Measurements from ENCODE around the gene SMOC1. TPM values are rescaled to one million over a fixed set of nuclear protein-coding genes. Genes with fewer than 3 reads are reported as not detected.

The SMOC1 gene
- polyA plus RNA-seq, 1 experiment, result not detected

DNA sequence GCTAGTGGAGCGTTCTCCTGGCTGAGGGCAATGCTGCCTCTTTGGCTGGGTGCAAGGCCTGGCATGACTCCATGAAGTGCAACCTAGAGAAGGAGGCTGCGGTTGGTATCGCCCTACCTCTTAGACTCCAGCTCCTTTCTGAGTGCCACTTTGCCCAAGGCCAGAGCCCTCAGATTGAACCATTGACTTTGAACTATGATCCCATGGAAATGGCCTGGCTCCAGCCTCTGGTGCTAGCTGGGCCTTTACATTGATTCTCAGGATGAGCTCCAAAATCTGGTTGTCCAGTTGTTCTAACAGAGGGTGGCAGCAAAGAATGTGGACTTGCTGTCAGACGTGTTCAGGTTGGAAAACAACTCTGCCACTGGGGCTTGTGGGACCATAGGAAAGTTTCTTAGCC, 16.1 kb upstream of the SMOC1 start:
- ChIA-PET POLR2A (no interaction called here), CTCF (interaction anchor here (1.2 kb wide), 1 partner anchor 14 kb away, joined by 3 read pairs; no protein-coding TSS in a partner anchor)
- H3K4me3 ChIP-seq (ENCODE audit: low read depth, low read length), result no peak overlapping the region
- no peak for DNase-seq (ENCODE audit: low read depth)
- TF ChIP-seq, protein P1, sequence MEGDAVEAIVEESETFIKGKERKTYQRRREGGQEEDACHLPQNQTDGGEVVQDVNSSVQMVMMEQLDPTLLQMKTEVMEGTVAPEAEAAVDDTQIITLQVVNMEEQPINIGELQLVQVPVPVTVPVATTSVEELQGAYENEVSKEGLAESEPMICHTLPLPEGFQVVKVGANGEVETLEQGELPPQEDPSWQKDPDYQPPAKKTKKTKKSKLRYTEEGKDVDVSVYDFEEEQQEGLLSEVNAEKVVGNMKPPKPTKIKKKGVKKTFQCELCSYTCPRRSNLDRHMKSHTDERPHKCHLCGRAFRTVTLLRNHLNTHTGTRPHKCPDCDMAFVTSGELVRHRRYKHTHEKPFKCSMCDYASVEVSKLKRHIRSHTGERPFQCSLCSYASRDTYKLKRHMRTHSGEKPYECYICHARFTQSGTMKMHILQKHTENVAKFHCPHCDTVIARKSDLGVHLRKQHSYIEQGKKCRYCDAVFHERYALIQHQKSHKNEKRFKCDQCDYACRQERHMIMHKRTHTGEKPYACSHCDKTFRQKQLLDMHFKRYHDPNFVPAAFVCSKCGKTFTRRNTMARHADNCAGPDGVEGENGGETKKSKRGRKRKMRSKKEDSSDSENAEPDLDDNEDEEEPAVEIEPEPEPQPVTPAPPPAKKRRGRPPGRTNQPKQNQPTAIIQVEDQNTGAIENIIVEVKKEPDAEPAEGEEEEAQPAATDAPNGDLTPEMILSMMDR (IDR thresholded peaks at IDR 0.05; ENCODE audit: insufficient read depth, low read depth, low read length), result no peak
- H3K27me3 ChIP-seq (ENCODE audit: control insufficient read depth, insufficient read depth, low read length), result peaks cover 6% of the 10 kb centered on the region
- no peaks in the 10 kb centered on the region for H3K36me3 ChIP-seq (ENCODE audit: control insufficient read depth, insufficient read depth, low read length)

DNA sequence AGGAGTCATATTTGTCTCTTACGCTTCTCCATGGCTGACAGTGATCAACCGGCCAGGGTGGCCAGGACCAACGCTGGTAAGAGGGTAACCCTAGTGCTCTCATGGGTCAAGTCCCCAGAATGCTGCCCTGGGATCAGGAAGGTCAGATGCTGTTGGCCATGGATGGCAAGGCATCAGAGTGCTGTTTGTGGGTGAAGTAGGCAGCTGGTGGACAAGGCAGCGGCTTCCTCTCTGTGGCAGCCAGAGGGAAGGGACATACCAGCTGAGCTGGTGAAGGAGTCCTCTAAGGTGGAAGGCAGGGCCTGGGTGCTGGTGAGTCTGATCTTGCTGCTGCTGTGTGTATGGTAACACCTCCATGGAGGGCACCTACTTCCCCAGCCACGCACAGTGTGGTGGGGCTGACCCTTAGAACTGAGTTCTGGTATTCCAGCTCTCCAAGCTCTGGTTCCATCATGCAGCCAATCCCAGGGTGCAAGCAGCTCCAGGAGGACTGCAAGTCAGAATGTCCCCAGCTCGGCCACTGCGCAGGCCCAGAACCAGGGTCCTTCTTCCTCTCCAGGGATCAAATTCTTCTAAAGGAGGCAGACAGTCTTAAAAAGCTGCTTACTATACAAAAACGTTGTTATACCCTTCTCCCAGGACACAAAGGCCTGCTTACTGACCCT, 13.4 kb upstream of the SMOC1 start:
- CTCF ChIA-PET, result interaction anchor here (0.7 kb wide), 1 partner anchor 12 kb away, joined by 4 read pairs; no protein-coding TSS in a partner anchor
- H3K27me3 ChIP-seq (ENCODE audit: control insufficient read depth, insufficient read depth, low read length), result 0 out of 2 replicates have a peak, but pooled peaks cover 1% of the 10 kb centered on the region
- H3K4me3 ChIP-seq (ENCODE audit: low read depth, low read length), result no peak overlapping the region
- TF ChIP-seq, protein P1 (IDR thresholded peaks at IDR 0.05; ENCODE audit: insufficient read depth, low read depth, low read length), result no peak
- POLR2A ChIA-PET, result no interaction called here
- H3K36me3 ChIP-seq (ENCODE audit: control insufficient read depth, insufficient read depth, low read length), result no peaks in the 10 kb centered on the region
- no peak for DNase-seq (ENCODE audit: low read depth)

DNA sequence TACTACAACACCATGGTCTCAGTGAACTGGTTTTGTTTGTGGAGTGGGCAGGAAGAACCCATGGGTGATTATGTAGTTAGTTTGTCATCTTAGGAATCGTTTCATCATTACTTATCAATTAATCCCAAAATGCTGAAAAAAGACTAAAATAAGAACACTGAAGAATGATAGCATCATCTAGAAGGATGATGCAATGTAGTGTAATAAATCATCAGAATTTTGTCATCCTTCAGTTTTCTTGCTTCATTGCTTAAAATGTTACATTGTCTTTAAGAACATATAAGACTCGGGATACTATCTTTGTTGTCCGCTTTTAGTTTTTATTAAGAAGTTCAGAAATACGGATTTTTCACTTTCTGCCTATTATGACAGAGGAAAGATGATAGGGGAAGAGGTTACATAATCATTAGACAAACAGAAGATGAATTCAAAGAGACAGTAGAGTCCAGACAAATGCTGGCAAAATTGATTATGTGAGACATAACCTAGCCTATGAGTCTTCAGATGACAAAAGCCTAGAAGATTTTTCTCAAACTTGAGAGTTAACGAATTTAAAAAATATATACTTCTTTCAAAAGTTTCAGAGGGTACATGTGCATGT, 10.8 kb upstream of the SMOC1 start:
- TF ChIP-seq, protein P1 (IDR thresholded peaks at IDR 0.05; ENCODE audit: insufficient read depth, low read depth, low read length), result no peak
- Histone ChIP-seq H3K27me3 (ENCODE audit: control insufficient read depth, insufficient read depth, low read length) (no peaks in the 10 kb centered on the region), H3K4me3 (ENCODE audit: low read depth, low read length) (no peak overlapping the region), H3K36me3 (ENCODE audit: control insufficient read depth, insufficient read depth, low read length) (no peaks in the 10 kb centered on the region)
- POLR2A ChIA-PET, result no interaction called here
- CTCF ChIA-PET, result no interaction called here
- DNase-seq (ENCODE audit: low read depth), result no peak

DNA sequence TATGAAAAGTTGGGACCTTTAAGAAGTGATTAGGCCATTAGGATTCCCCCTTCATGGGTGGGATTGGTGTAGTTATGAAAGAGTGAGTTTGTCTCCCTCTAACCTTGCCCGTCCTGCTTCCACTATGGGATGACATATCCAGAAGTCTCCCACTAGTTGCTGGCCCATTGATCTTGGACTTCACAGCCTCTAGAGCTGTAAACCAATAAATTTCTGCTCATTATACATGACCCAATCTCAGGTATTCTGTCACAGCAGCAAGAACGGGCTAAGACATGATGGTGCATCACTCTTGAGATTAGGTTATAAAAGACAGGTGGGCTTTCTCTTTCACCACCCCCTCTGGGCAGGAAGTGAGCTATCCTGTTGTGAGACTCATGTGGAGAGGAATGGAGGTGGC, 8.6 kb upstream of the SMOC1 start:
- DNase-seq (ENCODE audit: low read depth), result no peak

More for the DNA sequence above, 8.6 kb upstream of the SMOC1 start:
- Histone ChIP-seq H3K27me3 (ENCODE audit: control insufficient read depth, insufficient read depth, low read length) (no peaks in the 10 kb centered on the region), H3K36me3 (ENCODE audit: control insufficient read depth, insufficient read depth, low read length) (no peaks in the 10 kb centered on the region), H3K4me3 (ENCODE audit: low read depth, low read length) (no peak overlapping the region)
- TF ChIP-seq, protein P1 (IDR thresholded peaks at IDR 0.05; ENCODE audit: insufficient read depth, low read depth, low read length), result no peak
- POLR2A ChIA-PET, result no interaction called here
- CTCF ChIA-PET, result no interaction called here
